ENCODE data around the gene TRMT2B. TPM values are rescaled to one million over a fixed set of nuclear protein-coding genes. Genes with fewer than 3 reads are reported as not detected.

TRMT2B gene
- total and polyA plus RNA-seq, 10 of the 15 experiments (the other 5 are each of a cell fraction or from before 2014, with no cell fraction given), result 2.5 to 14.2 (median 11.5) TPM

- TF ChIP-seq PAX8 (IDR thresholded peaks at IDR 0.05) (no peak), USF1 (IDR thresholded peaks at IDR 0.05; ENCODE audit: borderline replicate concordance, extremely low read length, insufficient read depth, low read depth, low read length) (no peak)
- no peaks in the 10 kb centered on the region for H3K27me3 ChIP-seq (replicated peaks in 1 of 2; ENCODE audit: control insufficient read depth in 2 of 2, insufficient read depth in 2 of 2, low read length in 1 of 2)
- CTCF ChIA-PET, result no interaction called here
- no peak for ATAC-seq
- H3K9ac ChIP-seq (ENCODE audit: control insufficient read depth, insufficient read depth, low read length), result no peak overlapping the region
- H3K4me3 ChIP-seq, result no peak overlapping the region
- in situ Hi-C loops (cut with MboI), result no loop called here
- no peaks in the 10 kb centered on the region for H4K20me1 ChIP-seq (ENCODE audit: control insufficient read depth, insufficient read depth)
- no peaks in the 10 kb centered on the region for H3K36me3 ChIP-seq (ENCODE audit: control insufficient read depth in 2 of 2, insufficient read depth in 2 of 2, low read length in 1 of 2)
- intact Hi-C loops (cut with micrococcal nuclease; ENCODE audit: unreplicated experiment), result no loop called here
- POLR2A ChIA-PET, result no interaction called here
- FAIRE-seq, result no peak
- no peak overlapping the region for H3K4me2 ChIP-seq (ENCODE audit: control insufficient read depth, insufficient read depth)
- no peak overlapping the region for H3K27ac ChIP-seq (ENCODE audit: control insufficient read depth, insufficient read depth)
- H3K79me2 ChIP-seq (ENCODE audit: control insufficient read depth, insufficient read depth, low read length), result no peaks in the 10 kb centered on the region
- SMC1A ChIA-PET (ENCODE audit: uncharacterized antibody, unreplicated experiment), result no interaction called here
- no peaks in the 10 kb centered on the region for H3K4me1 ChIP-seq (ENCODE audit: control insufficient read depth, insufficient read depth, low read length)
- RAD21 ChIA-PET (ENCODE audit: unreplicated experiment), result no interaction called here
- 82% methylated on average over 3 of the region's 3 CpGs for WGBS (ENCODE audit: insufficient coverage, insufficient replicate concordance, low lambda C conversion rate, missing lambda C conversion rate)
- H2AFZ ChIP-seq (ENCODE audit: control insufficient read depth, low read depth, low read length), result no peak overlapping the region
- H3K9me3 ChIP-seq (replicated peaks; ENCODE audit: control insufficient read depth, insufficient read depth, low read length), result no peaks in the 10 kb centered on the region
- DNase-seq (ENCODE audit: low read depth, low spot score), result no peak
- no TSS peak for BruUV-seq (replicated peaks)
Measured at GRCh38 chrX:100975212-100975611, 76.7 kb downstream of the TRMT2B start.

GRCh38 chrX:100973411-100973810 is 78.5 kb downstream of the TRMT2B start:
- ChIA-PET SMC1A (ENCODE audit: uncharacterized antibody, unreplicated experiment) (no interaction called here), RAD21 (ENCODE audit: unreplicated experiment) (no interaction called here), POLR2A (no interaction called here), CTCF (no interaction called here)
- Histone ChIP-seq H3K9me3 (replicated peaks; ENCODE audit: control insufficient read depth, insufficient read depth, low read length) (no peaks in the 10 kb centered on the region), H2AFZ (ENCODE audit: control insufficient read depth, low read depth, low read length) (no peak overlapping the region), H3K4me2 (ENCODE audit: control insufficient read depth, insufficient read depth) (no peak overlapping the region), H3K4me3 (no peak overlapping the region), H3K4me1 (ENCODE audit: control insufficient read depth, insufficient read depth, low read length) (no peaks in the 10 kb centered on the region), H3K79me2 (ENCODE audit: control insufficient read depth, insufficient read depth, low read length) (no peaks in the 10 kb centered on the region), H4K20me1 (ENCODE audit: control insufficient read depth, insufficient read depth) (no peaks in the 10 kb centered on the region), H3K9ac (ENCODE audit: control insufficient read depth, insufficient read depth, low read length) (no peak overlapping the region), H3K36me3 (ENCODE audit: control insufficient read depth in 2 of 2, insufficient read depth in 2 of 2, low read length in 1 of 2) (no peaks in the 10 kb centered on the region), H3K27me3 (replicated peaks in 1 of 2; ENCODE audit: control insufficient read depth in 2 of 2, insufficient read depth in 2 of 2, low read length in 1 of 2) (no peaks in the 10 kb centered on the region), H3K27ac (ENCODE audit: control insufficient read depth, insufficient read depth) (no peak overlapping the region)
- no peak for FAIRE-seq
- intact Hi-C loops (cut with micrococcal nuclease; ENCODE audit: unreplicated experiment), result no loop called here
- no peak for ATAC-seq
- no TSS peak for BruUV-seq (replicated peaks)
- no peak for DNase-seq (ENCODE audit: low read depth, low spot score)
- in situ Hi-C loops (cut with MboI), result no loop called here
- WGBS (ENCODE audit: insufficient coverage, insufficient replicate concordance, low lambda C conversion rate, missing lambda C conversion rate), result 92% methylated on average over 10 of the region's 19 CpGs
- TF ChIP-seq MTA2 (IDR thresholded peaks at IDR 0.05; ENCODE audit: low read depth) (no peak), WRNIP1 (IDR thresholded peaks at IDR 0.05; ENCODE audit: borderline replicate concordance, low read depth, low read length) (no peak), BHLHE40 (IDR thresholded peaks at IDR 0.05; ENCODE audit: borderline replicate concordance in 1 of 2, low read depth in 2 of 2, low read length in 1 of 2) (no peak), SREBF2 (IDR thresholded peaks at IDR 0.05; ENCODE audit: low read length) (no peak), EED (IDR thresholded peaks at IDR 0.05; ENCODE audit: low read depth) (no peak), SRF (IDR thresholded peaks at IDR 0.05; ENCODE audit: low read depth in 2 of 2, low read length in 2 of 2) (no peak)
- TF ChIP-seq, protein P1, sequence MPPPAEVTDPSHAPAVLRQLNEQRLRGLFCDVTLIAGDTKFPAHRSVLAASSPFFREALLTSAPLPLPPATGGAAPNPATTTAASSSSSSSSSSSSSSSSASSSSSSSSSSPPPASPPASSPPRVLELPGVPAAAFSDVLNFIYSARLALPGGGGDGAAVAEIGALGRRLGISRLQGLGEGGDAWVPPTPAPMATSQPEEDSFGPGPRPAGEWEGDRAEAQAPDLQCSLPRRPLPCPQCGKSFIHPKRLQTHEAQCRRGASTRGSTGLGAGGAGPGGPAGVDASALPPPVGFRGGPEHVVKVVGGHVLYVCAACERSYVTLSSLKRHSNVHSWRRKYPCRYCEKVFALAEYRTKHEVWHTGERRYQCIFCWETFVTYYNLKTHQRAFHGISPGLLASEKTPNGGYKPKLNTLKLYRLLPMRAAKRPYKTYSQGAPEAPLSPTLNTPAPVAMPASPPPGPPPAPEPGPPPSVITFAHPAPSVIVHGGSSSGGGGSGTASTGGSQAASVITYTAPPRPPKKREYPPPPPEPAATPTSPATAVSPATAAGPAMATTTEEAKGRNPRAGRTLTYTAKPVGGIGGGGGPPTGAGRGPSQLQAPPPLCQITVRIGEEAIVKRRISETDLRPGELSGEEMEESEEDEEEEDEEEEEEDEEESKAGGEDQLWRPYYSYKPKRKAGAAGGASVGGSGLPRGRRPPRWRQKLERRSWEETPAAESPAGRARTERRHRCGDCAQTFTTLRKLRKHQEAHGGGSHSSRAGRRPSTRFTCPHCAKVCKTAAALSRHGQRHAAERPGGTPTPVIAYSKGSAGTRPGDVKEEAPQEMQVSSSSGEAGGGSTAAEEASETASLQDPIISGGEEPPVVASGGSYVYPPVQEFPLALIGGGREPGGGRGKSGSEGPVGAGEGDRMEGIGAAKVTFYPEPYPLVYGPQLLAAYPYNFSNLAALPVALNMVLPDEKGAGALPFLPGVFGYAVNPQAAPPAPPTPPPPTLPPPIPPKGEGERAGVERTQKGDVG (CRISPR knock-in tag; IDR thresholded peaks at IDR 0.05), result no peak
- TF ChIP-seq, protein P2, sequence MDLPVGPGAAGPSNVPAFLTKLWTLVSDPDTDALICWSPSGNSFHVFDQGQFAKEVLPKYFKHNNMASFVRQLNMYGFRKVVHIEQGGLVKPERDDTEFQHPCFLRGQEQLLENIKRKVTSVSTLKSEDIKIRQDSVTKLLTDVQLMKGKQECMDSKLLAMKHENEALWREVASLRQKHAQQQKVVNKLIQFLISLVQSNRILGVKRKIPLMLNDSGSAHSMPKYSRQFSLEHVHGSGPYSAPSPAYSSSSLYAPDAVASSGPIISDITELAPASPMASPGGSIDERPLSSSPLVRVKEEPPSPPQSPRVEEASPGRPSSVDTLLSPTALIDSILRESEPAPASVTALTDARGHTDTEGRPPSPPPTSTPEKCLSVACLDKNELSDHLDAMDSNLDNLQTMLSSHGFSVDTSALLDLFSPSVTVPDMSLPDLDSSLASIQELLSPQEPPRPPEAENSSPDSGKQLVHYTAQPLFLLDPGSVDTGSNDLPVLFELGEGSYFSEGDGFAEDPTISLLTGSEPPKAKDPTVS (IDR thresholded peaks at IDR 0.05; ENCODE audit: low read depth, low read length), result no peak
- TF ChIP-seq, protein P3, sequence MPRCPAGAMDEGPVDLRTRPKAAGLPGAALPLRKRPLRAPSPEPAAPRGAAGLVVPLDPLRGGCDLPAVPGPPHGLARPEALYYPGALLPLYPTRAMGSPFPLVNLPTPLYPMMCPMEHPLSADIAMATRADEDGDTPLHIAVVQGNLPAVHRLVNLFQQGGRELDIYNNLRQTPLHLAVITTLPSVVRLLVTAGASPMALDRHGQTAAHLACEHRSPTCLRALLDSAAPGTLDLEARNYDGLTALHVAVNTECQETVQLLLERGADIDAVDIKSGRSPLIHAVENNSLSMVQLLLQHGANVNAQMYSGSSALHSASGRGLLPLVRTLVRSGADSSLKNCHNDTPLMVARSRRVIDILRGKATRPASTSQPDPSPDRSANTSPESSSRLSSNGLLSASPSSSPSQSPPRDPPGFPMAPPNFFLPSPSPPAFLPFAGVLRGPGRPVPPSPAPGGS (IDR thresholded peaks at IDR 0.05; ENCODE audit: borderline replicate concordance, insufficient read depth, low read depth, low read length, poor library complexity, severe bottlenecking), result no peak

All from GM12878 (cell line).